ENCODE results near the gene TMEM176A. TPM values are rescaled to one million over a fixed set of nuclear protein-coding genes. Genes with fewer than 3 reads are reported as not detected.
A peak's percentile ranks its signal among the peaks of the same experiment; 100 is the strongest.

The TMEM176A gene
- total and polyA plus RNA-seq, 4 experiments from 2014 or later, result 0.26 to 2.6 (median 1.1) TPM; not detected in 1

DNA sequence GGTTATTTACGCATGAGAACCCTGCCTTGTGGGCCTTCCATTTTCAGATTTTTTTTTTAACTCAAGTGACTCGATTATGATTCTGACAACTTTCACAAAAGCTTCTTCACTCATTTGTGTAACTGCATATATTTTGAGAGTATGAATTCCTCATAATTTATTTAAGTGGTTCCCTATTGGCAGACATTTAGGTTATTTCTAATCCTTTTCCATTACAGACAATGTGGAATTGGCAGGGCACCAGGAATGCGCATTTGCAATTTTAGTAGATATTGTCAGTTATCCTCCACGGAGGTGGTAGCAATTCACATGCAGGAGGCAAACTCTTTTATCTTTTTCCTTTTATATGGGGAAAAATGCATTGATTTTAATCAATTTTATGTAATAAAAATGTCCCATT lies 2.9 kb upstream of the TMEM176A start:
- CTCF ChIA-PET (ENCODE audit: partially characterized antibody), result no interaction called here
- Mint-ChIP-seq H3K27me3 (peaks cover 33 to 36% of the 10 kb centered on the region in 2 donors), H3K36me3 (no peaks in the 10 kb centered on the region), H3K9me3 (peaks cover 0 to 12% (median 2%) of the 10 kb centered on the region in 8 donors), H3K4me1 (peaks cover 2 to 14% (median 4%) of the 10 kb centered on the region in 4 donors), H3K27ac (no peak overlapping the region), H3K4me3 (peak overlapping the region in 1 of 8 donors; percentile 50)
- Histone ChIP-seq H3K27ac (ENCODE audit: low read depth, low read length) (no peak overlapping the region), H3K4me1 (ENCODE audit: insufficient read depth, low read length) (peaks cover 14% of the 10 kb centered on the region), H3K27me3 (ENCODE audit: insufficient read depth, low read length) (peaks cover 27% of the 10 kb centered on the region), H3K9me3 (ENCODE audit: control insufficient read depth in 1 of 2, low read length in 2 of 2) (no peaks in the 10 kb centered on the region), H3K36me3 (ENCODE audit: insufficient read depth, low read length) (no peaks in the 10 kb centered on the region), H3K4me3 (ENCODE audit: low read length in 2 of 2) (no peak overlapping the region)
- intact Hi-C loops (cut with micrococcal nuclease), result no loop called here
- no peak for DNase-seq
- POLR2A ChIA-PET (ENCODE audit: partially characterized antibody), result no interaction called here

GRCh38 chr7:150799156-150799555 lies 1.4 kb upstream of the TMEM176A start:
- no peaks in the 10 kb centered on the region for H3K36me3 Mint-ChIP-seq
- Histone ChIP-seq H3K4me1 (ENCODE audit: insufficient read depth, low read length) (peaks cover 14% of the 10 kb centered on the region), H3K9me3 (ENCODE audit: control insufficient read depth in 1 of 2, low read length in 2 of 2) (no peaks in the 10 kb centered on the region), H3K4me3 (ENCODE audit: low read length in 2 of 2) (no peak overlapping the region), H3K36me3 (ENCODE audit: insufficient read depth, low read length) (no peaks in the 10 kb centered on the region), H3K27ac (ENCODE audit: low read depth, low read length) (no peak overlapping the region), H3K27me3 (ENCODE audit: insufficient read depth, low read length) (peaks cover 27% of the 10 kb centered on the region)
- peaks cover 0 to 12% (median 2%) of the 10 kb centered on the region in 8 donors for H3K9me3 Mint-ChIP-seq
- no peak overlapping the region for H3K27ac Mint-ChIP-seq
- DNase-seq, result no peak
- intact Hi-C loops (cut with micrococcal nuclease), result no loop called here
- peaks cover 36 to 42% of the 10 kb centered on the region in 2 donors for H3K27me3 Mint-ChIP-seq
- ChIA-PET POLR2A (ENCODE audit: partially characterized antibody) (interaction anchor here (0.6 kb wide), 1 partner anchor 1858 kb away, joined by 3 read pairs; no protein-coding TSS in a partner anchor), CTCF (ENCODE audit: partially characterized antibody) (no interaction called here)
- H3K4me1 Mint-ChIP-seq, result peaks cover 2 to 14% (median 4%) of the 10 kb centered on the region in 4 donors
- peak overlapping the region; percentile 55 to 76 (median 66) for H3K4me3 Mint-ChIP-seq

DNA sequence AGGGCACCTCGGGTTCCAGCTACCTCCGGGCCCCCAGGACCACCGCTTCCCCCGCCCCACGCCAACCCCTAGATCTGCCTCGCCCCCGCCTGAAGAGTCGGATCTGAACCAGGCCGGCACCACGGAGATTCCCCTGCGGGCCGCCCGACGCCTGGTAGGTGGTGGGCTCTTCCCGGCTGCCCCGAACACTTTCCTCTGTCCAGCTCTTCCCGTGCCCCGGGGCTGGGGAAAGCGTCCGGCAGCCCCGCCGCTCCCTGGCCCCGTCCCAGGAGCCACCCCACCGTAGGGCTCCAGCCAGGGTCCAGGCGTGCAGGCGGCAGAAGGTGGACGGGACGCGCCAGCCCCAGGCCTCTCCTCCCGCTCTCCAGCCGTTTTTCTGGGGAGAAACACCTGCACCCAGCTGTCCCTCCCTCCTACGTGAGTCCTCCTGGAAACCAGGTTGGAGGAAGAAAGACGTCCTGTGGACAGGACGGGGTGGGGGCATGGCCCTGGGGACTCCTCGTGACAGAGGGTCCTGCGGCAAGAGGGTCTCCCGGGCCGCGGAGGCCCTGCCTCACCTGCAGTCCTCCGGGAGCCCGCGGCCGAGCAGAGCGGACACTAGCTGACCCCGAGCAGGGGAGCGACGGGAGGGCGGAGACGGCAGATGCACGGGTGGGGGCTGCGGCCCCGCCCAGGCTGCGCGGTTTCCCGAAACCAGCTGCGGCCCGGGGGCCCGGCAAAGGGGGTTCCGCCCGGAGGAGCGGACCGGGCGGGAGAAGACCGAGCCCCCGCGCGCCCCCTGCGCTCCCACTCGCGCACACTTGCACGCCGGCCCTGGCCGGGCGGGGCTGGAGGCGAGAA lies 608 bp upstream of the TMEM176A start, which contains the start of gene TMEM176B:
TMEM176B (minus strand) TSS at position 624 of the 840 bp plus-strand sequence. CDS start 3,795 bp downstream, outside the sequence.
- ChIA-PET CTCF (ENCODE audit: partially characterized antibody) (no interaction called here), POLR2A (ENCODE audit: partially characterized antibody) (interaction anchor here (0.6 kb wide), 1 partner anchor 1859 kb away, joined by 3 read pairs; no protein-coding TSS in a partner anchor)
- Histone ChIP-seq H3K27ac (ENCODE audit: low read depth, low read length) (no peak within 1 kb of the TSS), H3K4me1 (ENCODE audit: insufficient read depth, low read length) (peaks cover 14% of the 10 kb centered on the region), H3K9me3 (ENCODE audit: control insufficient read depth in 1 of 2, low read length in 2 of 2) (no peaks in the 10 kb centered on the region), H3K36me3 (ENCODE audit: insufficient read depth, low read length) (no peaks in the 10 kb centered on the region), H3K4me3 (ENCODE audit: low read length in 2 of 2) (peak within 1 kb of the TSS in 1 of 2 donors; percentile 32), H3K27me3 (ENCODE audit: insufficient read depth, low read length) (peaks cover 32% of the 10 kb centered on the region)
- Mint-ChIP-seq H3K27ac (no peak within 1 kb of the TSS), H3K36me3 (peaks cover 0 to 1% of the 10 kb centered on the region in 2 donors), H3K4me3 (peak within 1 kb of the TSS; percentile 59 to 76 (median 74)), H3K9me3 (peaks cover 0 to 14% (median 6%) of the 10 kb centered on the region in 8 donors), H3K4me1 (peaks cover 2 to 14% (median 4%) of the 10 kb centered on the region in 4 donors), H3K27me3 (peaks cover 42 to 45% of the 10 kb centered on the region in 2 donors)
- DNase-seq, result no peak
- intact Hi-C loops (cut with micrococcal nuclease), result no loop called here

GRCh38 chr7:150801242-150801945 lies 825 bp downstream of the TMEM176A start:
- H3K9me3 ChIP-seq (ENCODE audit: control insufficient read depth in 1 of 2, low read length in 2 of 2), result peaks cover 0 to 9% of the 10 kb centered on the region in 2 donors
- CTCF ChIA-PET (ENCODE audit: partially characterized antibody), result no interaction called here
- no peak overlapping the region for H3K27ac Mint-ChIP-seq
- peaks cover 37 to 44% of the 10 kb centered on the region in 2 donors for H3K27me3 Mint-ChIP-seq
- peaks cover 0 to 22% (median 17%) of the 10 kb centered on the region in 8 donors for H3K9me3 Mint-ChIP-seq
- H3K4me1 Mint-ChIP-seq, result peaks cover 2 to 14% (median 4%) of the 10 kb centered on the region in 4 donors
- no peak overlapping the region for H3K27ac ChIP-seq (ENCODE audit: low read depth, low read length)
- POLR2A ChIA-PET (ENCODE audit: partially characterized antibody), result no interaction called here
- H3K27me3 ChIP-seq (ENCODE audit: insufficient read depth, low read length), result peaks cover 33% of the 10 kb centered on the region
- H3K36me3 Mint-ChIP-seq, result peaks cover 0 to 5% of the 10 kb centered on the region in 2 donors
- no peak for DNase-seq
- intact Hi-C loops (cut with micrococcal nuclease), result no loop called here
- H3K4me3 Mint-ChIP-seq, result peak overlapping the region; percentile 11 to 81 (median 74)
- H3K4me3 ChIP-seq (ENCODE audit: low read length in 2 of 2), result no peak overlapping the region
- H3K4me1 ChIP-seq (ENCODE audit: insufficient read depth, low read length), result peaks cover 14% of the 10 kb centered on the region
- H3K36me3 ChIP-seq (ENCODE audit: insufficient read depth, low read length), result no peaks in the 10 kb centered on the region

GRCh38 chr7:150801946-150802771 lies 1.6 kb downstream of the TMEM176A start:
- Histone ChIP-seq H3K27ac (ENCODE audit: low read depth, low read length) (no peak overlapping the region), H3K36me3 (ENCODE audit: insufficient read depth, low read length) (no peaks in the 10 kb centered on the region), H3K4me1 (ENCODE audit: insufficient read depth, low read length) (peaks cover 14% of the 10 kb centered on the region), H3K27me3 (ENCODE audit: insufficient read depth, low read length) (peaks cover 33% of the 10 kb centered on the region), H3K9me3 (ENCODE audit: control insufficient read depth in 1 of 2, low read length in 2 of 2) (peaks cover 0 to 9% of the 10 kb centered on the region in 2 donors), H3K4me3 (ENCODE audit: low read length in 2 of 2) (no peak overlapping the region)
- Mint-ChIP-seq H3K4me1 (peaks cover 2 to 14% (median 4%) of the 10 kb centered on the region in 4 donors), H3K9me3 (peaks cover 0 to 25% (median 21%) of the 10 kb centered on the region in 8 donors), H3K27me3 (peaks cover 36 to 42% of the 10 kb centered on the region in 2 donors), H3K4me3 (peak overlapping the region; percentile 11 to 81 (median 64)), H3K27ac (no peak overlapping the region), H3K36me3 (peaks cover 0 to 5% of the 10 kb centered on the region in 2 donors)
- POLR2A ChIA-PET (ENCODE audit: partially characterized antibody), result no interaction called here
- intact Hi-C loops (cut with micrococcal nuclease), result no loop called here
- no peak for DNase-seq
- CTCF ChIA-PET (ENCODE audit: partially characterized antibody), result no interaction called here

GRCh38 chr7:150803161-150803860 lies 2.7 kb downstream of the TMEM176A start:
- H3K4me3 Mint-ChIP-seq, result peak overlapping the region in 2 of 8 donors; percentile 7 to 24
- no peak overlapping the region for H3K27ac Mint-ChIP-seq
- peaks cover 2 to 14% (median 4%) of the 10 kb centered on the region in 4 donors for H3K4me1 Mint-ChIP-seq
- CTCF ChIA-PET (ENCODE audit: partially characterized antibody), result no interaction called here
- Histone ChIP-seq H3K27me3 (ENCODE audit: insufficient read depth, low read length) (peaks cover 33% of the 10 kb centered on the region), H3K4me3 (ENCODE audit: low read length in 2 of 2) (no peak overlapping the region), H3K27ac (ENCODE audit: low read depth, low read length) (no peak overlapping the region), H3K9me3 (ENCODE audit: control insufficient read depth in 1 of 2, low read length in 2 of 2) (peaks cover 0 to 9% of the 10 kb centered on the region in 2 donors), H3K4me1 (ENCODE audit: insufficient read depth, low read length) (peaks cover 14% of the 10 kb centered on the region), H3K36me3 (ENCODE audit: insufficient read depth, low read length) (no peaks in the 10 kb centered on the region)
- POLR2A ChIA-PET (ENCODE audit: partially characterized antibody), result no interaction called here
- peaks cover 38 to 41% of the 10 kb centered on the region in 2 donors for H3K27me3 Mint-ChIP-seq
- DNase-seq, result no peak
- peaks cover 0 to 28% (median 20%) of the 10 kb centered on the region in 8 donors for H3K9me3 Mint-ChIP-seq
- intact Hi-C loops (cut with micrococcal nuclease), result no loop called here
- peaks cover 0 to 5% of the 10 kb centered on the region in 2 donors for H3K36me3 Mint-ChIP-seq
